ENCODE data around the gene IQGAP3.

GRCh38 chr1:156480016-156480370, 92.4 kb downstream of the IQGAP3 start:
- TF ChIP-seq POLR2AphosphoS5 (IDR thresholded peaks at IDR 0.05) (peak in 2 of 4 donors; percentile 5 to 46), EP300 (IDR thresholded peaks at IDR 0.05) (no peak), CTCF (IDR thresholded peaks at IDR 0.05) (peak in 1 of 4 experiments; percentile 15), POLR2A (IDR thresholded peaks at IDR 0.05) (no peak)

Data from sigmoid colon (tissue), 4 donors.